ENCODE data around the gene GPR137C.

DNA sequence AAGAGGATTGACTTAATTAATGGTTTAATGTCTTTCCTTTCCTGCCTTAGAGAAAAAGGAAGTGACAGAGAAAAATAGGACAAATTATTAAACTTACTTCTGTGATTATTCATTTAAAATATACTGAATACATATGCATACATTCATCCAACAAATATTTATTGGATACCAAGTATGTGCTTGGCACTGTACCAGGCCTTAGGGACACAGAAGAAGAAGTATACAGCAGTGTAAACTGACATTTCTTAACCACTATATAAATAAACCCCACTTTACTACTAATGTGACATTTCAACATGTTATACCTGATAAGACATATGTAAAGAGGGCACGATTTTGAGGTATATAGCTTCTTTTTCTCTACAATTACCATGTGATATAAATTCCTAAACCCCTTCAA, 89.1 kb downstream of the GPR137C start:
- TF ChIP-seq, protein P1, sequence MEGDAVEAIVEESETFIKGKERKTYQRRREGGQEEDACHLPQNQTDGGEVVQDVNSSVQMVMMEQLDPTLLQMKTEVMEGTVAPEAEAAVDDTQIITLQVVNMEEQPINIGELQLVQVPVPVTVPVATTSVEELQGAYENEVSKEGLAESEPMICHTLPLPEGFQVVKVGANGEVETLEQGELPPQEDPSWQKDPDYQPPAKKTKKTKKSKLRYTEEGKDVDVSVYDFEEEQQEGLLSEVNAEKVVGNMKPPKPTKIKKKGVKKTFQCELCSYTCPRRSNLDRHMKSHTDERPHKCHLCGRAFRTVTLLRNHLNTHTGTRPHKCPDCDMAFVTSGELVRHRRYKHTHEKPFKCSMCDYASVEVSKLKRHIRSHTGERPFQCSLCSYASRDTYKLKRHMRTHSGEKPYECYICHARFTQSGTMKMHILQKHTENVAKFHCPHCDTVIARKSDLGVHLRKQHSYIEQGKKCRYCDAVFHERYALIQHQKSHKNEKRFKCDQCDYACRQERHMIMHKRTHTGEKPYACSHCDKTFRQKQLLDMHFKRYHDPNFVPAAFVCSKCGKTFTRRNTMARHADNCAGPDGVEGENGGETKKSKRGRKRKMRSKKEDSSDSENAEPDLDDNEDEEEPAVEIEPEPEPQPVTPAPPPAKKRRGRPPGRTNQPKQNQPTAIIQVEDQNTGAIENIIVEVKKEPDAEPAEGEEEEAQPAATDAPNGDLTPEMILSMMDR (IDR thresholded peaks at IDR 0.05; ENCODE audit: insufficient read depth, low read length): no peak
- TF ChIP-seq POLR2AphosphoS5 (IDR thresholded peaks at IDR 0.05; ENCODE audit: low read depth): no peak
- TF ChIP-seq, protein P2, sequence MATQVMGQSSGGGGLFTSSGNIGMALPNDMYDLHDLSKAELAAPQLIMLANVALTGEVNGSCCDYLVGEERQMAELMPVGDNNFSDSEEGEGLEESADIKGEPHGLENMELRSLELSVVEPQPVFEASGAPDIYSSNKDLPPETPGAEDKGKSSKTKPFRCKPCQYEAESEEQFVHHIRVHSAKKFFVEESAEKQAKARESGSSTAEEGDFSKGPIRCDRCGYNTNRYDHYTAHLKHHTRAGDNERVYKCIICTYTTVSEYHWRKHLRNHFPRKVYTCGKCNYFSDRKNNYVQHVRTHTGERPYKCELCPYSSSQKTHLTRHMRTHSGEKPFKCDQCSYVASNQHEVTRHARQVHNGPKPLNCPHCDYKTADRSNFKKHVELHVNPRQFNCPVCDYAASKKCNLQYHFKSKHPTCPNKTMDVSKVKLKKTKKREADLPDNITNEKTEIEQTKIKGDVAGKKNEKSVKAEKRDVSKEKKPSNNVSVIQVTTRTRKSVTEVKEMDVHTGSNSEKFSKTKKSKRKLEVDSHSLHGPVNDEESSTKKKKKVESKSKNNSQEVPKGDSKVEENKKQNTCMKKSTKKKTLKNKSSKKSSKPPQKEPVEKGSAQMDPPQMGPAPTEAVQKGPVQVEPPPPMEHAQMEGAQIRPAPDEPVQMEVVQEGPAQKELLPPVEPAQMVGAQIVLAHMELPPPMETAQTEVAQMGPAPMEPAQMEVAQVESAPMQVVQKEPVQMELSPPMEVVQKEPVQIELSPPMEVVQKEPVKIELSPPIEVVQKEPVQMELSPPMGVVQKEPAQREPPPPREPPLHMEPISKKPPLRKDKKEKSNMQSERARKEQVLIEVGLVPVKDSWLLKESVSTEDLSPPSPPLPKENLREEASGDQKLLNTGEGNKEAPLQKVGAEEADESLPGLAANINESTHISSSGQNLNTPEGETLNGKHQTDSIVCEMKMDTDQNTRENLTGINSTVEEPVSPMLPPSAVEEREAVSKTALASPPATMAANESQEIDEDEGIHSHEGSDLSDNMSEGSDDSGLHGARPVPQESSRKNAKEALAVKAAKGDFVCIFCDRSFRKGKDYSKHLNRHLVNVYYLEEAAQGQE (IDR thresholded peaks at IDR 0.05; ENCODE audit: insufficient replicate concordance, low read depth): no peak
